Measurements from ENCODE around the gene RILP. TPM values are rescaled to one million over a fixed set of nuclear protein-coding genes. Genes with fewer than 3 reads are reported as not detected.

Gene RILP
- total RNA-seq, 2 experiments from 2014 or later, result 1.3 to 1.5 TPM

DNA sequence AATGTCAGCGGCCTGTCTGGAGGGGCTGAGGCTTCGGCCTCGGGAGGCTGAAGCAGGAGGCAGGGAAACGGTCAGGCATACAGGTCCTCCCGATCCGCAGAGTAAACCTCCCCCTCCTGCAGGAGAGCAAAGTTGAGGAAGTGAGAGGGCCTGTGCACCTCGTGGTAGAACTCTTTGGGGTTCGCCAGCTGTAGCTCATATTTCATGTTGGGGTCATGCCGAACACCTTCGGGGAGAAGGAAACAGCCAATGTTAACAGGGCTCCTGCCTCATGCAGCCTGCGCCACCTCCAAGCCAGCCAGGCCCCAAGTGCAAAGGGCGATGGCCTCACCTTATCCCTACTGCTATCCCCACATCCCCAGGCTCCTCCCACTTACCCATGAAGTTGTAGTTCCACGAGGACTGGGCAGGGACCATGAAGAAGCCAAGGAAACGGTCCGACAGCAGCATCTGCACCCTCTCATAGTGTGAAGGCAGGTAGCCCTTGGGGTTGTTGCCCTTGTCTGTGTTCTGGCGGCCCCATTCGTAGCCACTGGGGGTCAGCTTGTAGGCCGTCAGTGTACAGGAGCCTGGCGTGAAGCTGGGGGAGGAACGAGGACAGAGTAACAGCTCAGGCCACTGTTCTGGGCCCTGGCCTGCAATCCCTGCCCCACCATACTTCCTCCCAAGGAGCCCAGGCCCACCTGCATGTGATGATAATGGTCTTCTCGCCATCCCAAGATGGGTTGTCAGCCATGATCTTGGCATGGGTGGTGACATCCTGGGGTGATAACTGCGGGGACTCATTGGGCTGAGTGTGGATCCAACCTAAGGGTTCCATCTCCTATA, 1.3 kb upstream of the RILP start:
- H3K27me3 ChIP-seq (ENCODE audit: control insufficient read depth in 1 of 2, insufficient read depth in 2 of 2, low read length in 2 of 2), result no peaks in the 10 kb centered on the region
- peak overlapping the region; percentile 27 for H3K27ac Mint-ChIP-seq
- CTCF ChIA-PET, result interaction anchor here (1.3 to 2.9 kb wide), 3 partner anchors 10 to 21 kb away, joined by 3 to 8 read pairs (median 3); no protein-coding TSS in a partner anchor
- DNase-seq (peak in 1 of 14 experiments; percentile 45), ATAC-seq (ENCODE audit: poor library complexity) (no peak)
- H3K9me3 Mint-ChIP-seq, result no peaks in the 10 kb centered on the region
- H3K4me1 ChIP-seq (ENCODE audit: insufficient read depth, low read length), result peaks cover 24% of the 10 kb centered on the region
- intact Hi-C loops (cut with DNase I, micrococcal nuclease), result loop anchor here in 1 of 2 experiments (1.0 kb wide), 1 partner anchor 32 kb away; no protein-coding TSS in a partner anchor
- H3K9me3 ChIP-seq (ENCODE audit: control insufficient read depth in 1 of 2, insufficient read depth in 1 of 2, low read length in 2 of 2), result no peaks in the 10 kb centered on the region
- peak overlapping the region; percentile 34 for H3K4me3 Mint-ChIP-seq
- TF ChIP-seq, protein P1, sequence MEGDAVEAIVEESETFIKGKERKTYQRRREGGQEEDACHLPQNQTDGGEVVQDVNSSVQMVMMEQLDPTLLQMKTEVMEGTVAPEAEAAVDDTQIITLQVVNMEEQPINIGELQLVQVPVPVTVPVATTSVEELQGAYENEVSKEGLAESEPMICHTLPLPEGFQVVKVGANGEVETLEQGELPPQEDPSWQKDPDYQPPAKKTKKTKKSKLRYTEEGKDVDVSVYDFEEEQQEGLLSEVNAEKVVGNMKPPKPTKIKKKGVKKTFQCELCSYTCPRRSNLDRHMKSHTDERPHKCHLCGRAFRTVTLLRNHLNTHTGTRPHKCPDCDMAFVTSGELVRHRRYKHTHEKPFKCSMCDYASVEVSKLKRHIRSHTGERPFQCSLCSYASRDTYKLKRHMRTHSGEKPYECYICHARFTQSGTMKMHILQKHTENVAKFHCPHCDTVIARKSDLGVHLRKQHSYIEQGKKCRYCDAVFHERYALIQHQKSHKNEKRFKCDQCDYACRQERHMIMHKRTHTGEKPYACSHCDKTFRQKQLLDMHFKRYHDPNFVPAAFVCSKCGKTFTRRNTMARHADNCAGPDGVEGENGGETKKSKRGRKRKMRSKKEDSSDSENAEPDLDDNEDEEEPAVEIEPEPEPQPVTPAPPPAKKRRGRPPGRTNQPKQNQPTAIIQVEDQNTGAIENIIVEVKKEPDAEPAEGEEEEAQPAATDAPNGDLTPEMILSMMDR (IDR thresholded peaks at IDR 0.05), result no peak
- peaks cover 53% of the 10 kb centered on the region for H3K36me3 ChIP-seq (ENCODE audit: insufficient read depth, low read length)
- no peak overlapping the region for H3K27ac ChIP-seq (ENCODE audit: low read depth in 1 of 2, low read length in 2 of 2)
- H3K36me3 Mint-ChIP-seq (ENCODE audit: low read depth), result peaks cover 50% of the 10 kb centered on the region
- H3K27me3 Mint-ChIP-seq, result no peaks in the 10 kb centered on the region
- POLR2A ChIA-PET, result interaction anchor here (3.1 to 3.9 kb wide), 3 partner anchors 22 to 135 kb away, joined by 16 to 44 read pairs (median 29); partner anchors contain the start of genes INPP5K, PRPF8 and SLC43A2
- no peak overlapping the region for H3K4me3 ChIP-seq (ENCODE audit: low read length)
- H3K4me1 Mint-ChIP-seq (ENCODE audit: low read depth), result peaks cover 5% of the 10 kb centered on the region

DNA sequence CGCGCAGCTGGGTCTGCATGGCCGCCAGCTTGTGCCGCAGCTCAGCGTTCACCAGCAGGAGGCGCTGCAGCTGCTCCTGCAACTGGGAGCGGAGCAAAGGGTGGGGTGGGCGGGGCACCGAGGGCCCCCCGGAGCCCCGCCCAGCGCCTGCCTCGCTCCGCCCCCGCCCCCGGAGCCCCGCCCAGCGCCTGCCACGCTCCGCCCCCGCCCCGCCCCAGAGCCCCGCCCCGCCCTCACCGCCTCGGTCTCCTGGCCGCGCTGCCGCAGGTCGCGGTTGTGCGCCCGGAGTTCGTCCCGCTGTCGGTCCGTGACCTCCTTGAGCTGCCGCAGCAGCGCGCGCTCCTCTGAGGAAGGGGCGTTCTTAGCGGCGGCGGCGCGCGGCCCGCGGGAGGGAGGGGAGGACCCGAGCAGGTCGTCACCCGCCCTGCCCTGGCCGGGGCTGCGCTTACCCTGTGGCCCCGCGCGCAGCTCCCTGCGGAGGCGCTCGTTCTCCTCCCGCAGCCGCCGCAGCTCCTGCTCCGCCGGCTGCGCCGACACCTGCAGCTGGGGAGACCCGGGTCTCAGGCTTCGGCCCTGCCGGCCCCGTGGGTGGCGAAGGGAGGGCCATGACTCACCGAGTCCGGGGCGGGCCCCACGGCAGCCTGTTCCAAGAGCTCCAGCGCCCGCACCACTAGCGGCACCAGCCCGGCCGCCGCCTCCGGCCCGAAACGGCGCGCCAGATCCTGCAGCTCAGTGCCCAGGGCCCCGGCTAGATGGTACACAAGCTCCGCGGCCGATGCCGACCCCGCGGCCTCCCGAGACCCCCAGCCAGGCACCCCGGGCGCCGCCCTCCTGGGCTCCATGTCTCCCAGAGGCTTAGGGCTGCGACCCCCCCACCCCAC, 463 bp downstream of the RILP start:
- Mint-ChIP-seq H3K4me1 (ENCODE audit: low read depth) (peaks cover 18% of the 10 kb centered on the region), H3K9me3 (no peaks in the 10 kb centered on the region), H3K27ac (peak overlapping the region; percentile 33), H3K27me3 (no peaks in the 10 kb centered on the region), H3K4me3 (peak overlapping the region; percentile 79), H3K36me3 (ENCODE audit: low read depth) (peaks cover 36% of the 10 kb centered on the region)
- Histone ChIP-seq H3K4me1 (ENCODE audit: insufficient read depth, low read length) (peaks cover 41% of the 10 kb centered on the region), H3K27ac (ENCODE audit: low read depth in 1 of 2, low read length in 2 of 2) (peak overlapping the region; percentile 45 to 53), H3K4me3 (ENCODE audit: low read length) (peak overlapping the region; percentile 51), H3K9me3 (ENCODE audit: control insufficient read depth in 1 of 2, insufficient read depth in 1 of 2, low read length in 2 of 2) (no peaks in the 10 kb centered on the region), H3K36me3 (ENCODE audit: insufficient read depth, low read length) (peaks cover 39% of the 10 kb centered on the region), H3K27me3 (ENCODE audit: control insufficient read depth in 1 of 2, insufficient read depth in 2 of 2, low read length in 2 of 2) (no peaks in the 10 kb centered on the region)
- ChIA-PET CTCF (interaction anchor here (0.5 to 2.9 kb wide), 22 partner anchors 9 to 609 kb away, joined by 3 to 12 read pairs (median 6); partner anchors contain the start of genes PITPNA, PRPF8, RPA1 and RTN4RL1), POLR2A (interaction anchor here (0.6 to 3.9 kb wide), 18 partner anchors 9 to 743 kb away, joined by 3 to 44 read pairs (median 4); partner anchors contain the start of genes INPP5K, PITPNA, PRPF8 and RPA1)
- TF ChIP-seq, protein P1 (IDR thresholded peaks at IDR 0.05), result peak; percentile 75
- intact Hi-C loops (cut with DNase I, micrococcal nuclease), result loop anchor here (1.0 to 5.0 kb wide), 4 partner anchors 21 to 378 kb away; partner anchors contain the start of genes PRPF8 (in 1 of the 2), RTN4RL1 (in 1 of the 2) and SLC43A2 (in 1 of the 2)
- ATAC-seq (ENCODE audit: poor library complexity) (peak; percentile 78), DNase-seq (peak; percentile 89 to 99 (median 95))
